HG02798 (cell line): Measurements from ENCODE around the gene PTH1R.

Experiments used
- ATAC-seq: cut with Tn5 transposase; IDR thresholded peaks from one replicate; pipeline ENCODE4 v1.9.1; 2021; ENCODE audit warnings: mild to moderate bottlenecking; ENCODE audit not compliant: unreplicated experiment, poor library complexity

PTH1R gene

DNA sequence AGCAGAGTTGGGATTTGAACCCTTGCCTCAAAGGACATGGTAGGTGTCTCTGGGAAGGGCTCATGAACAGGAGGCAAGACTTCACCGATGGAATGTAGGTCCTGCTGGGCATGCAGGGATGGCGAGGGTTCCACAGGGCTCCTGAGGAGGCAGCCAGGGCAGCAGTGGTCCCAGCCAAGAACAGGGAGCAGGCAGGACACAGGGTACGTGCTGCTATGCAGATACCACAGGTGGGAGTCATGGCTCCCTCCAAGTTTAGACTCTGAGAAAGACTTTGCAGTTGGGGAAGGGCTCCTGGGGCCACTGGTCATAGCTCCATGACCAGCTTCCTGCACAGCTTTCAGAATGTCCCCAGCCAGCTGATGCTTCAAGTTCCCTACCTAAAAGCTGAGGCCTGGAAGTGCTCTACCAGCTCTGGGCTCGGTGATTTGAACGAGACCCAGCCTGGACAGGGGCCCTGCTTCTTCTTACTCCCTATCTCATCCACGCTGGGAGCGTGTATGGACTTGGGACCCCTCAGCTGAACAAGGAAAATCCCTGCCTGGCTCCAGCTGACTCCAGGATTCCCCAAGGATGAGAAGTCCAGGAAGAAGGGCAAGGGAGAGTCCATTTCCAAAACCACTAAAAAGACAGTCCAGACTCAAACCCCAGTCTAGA is 15.0 kb upstream of the PTH1R start:
- ATAC-seq: no peak

DNA sequence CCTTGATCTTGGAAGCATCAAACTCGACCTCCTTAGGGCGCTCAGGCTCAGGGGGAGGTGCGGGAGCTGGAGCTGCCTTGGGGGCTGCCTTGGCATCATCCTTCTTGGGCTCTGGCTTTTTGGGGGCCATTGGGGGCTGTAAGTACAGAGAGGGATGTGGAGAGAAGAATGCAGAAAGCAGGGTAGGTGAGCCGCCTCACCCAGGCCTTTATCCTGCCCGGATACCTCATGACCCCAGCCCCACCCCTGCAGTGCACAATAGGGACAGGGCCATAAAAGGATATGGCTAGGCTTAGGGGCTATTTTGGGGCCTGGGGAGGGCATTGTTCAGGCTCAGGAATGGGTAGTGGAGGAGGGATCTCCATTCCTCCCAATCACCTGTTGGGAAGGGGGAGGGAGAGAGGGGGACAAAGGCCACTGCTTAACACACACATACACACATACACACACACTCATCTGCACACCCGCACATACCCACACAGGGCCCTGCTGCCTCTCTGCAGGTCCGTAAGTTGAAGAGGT is 14.2 kb upstream of the PTH1R start, which contains the start of gene MYL3:
Gene MYL3, minus strand, starts transcription at position 184 of the 522 bp plus-strand sequence. Its CDS starts 54 bp downstream, at position 130.
- no peak for ATAC-seq

- ATAC-seq: no peak
Measured at GRCh38 chr3:46864061-46864881, 13.2 kb upstream of the PTH1R start.

- no peak for ATAC-seq
Measured at GRCh38 chr3:46865031-46865507, 12.5 kb upstream of the PTH1R start.

GRCh38 chr3:46865546-46865945 is 12.0 kb upstream of the PTH1R start:
- ATAC-seq: no peak

GRCh38 chr3:46866032-46866595 is 11.4 kb upstream of the PTH1R start:
- ATAC-seq: no peak

DNA sequence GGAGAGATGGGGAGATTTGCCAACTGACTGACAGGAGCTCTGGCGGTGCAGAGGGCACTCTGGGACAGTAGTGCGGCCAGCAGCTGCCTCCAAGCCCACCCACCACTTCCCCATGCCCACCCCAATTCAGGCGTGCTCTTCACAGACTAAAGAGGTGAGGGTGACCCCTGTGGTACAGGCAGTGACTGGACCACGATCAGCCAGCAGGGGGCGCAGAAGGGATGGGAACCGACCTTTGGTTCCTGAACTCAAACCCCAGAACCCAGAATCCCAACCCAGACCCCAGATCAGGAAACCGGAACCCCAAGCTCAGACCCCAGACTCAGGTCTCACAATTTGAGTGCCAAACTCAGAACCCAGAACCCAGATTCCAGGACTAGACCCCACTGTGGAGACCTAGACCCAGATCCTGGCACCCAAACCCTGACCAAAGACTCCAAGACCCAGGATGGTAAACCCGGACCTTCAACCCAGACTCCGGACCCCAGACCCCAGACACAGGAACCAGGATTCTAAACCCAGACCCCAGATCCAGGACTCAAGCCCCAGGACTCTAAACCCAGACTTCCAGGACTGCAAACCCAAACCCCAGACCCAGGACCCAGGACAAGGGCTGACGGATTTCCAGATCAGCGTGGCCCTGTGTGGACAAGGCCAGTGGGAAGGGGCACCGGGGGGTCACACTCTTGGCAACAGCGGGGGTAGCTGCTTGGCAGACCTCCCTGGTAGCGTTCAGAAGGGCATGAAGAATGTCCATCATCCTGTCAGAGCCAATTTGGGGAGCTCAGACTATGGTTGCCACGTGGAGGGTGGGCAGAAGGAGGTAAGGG is 10.6 kb upstream of the PTH1R start:
- ATAC-seq: no peak

DNA sequence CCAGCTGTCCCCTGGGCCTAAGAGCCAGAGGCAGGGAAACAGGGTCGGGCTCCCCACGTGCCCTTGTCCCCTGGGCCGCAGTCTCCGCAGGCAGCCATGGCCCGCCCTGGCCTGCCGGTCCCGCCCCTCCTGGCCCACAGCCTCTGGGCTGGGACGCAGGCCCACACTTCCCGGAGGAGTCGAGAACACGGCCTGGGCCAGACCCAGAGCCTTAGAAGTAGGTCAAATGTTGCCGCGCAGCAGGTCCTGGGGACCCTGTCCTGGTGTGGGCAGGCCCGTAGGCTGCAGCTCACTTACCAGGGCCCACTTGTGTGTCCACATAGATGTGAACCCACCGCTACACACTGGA is 10.0 kb upstream of the PTH1R start:
- no peak for ATAC-seq

DNA sequence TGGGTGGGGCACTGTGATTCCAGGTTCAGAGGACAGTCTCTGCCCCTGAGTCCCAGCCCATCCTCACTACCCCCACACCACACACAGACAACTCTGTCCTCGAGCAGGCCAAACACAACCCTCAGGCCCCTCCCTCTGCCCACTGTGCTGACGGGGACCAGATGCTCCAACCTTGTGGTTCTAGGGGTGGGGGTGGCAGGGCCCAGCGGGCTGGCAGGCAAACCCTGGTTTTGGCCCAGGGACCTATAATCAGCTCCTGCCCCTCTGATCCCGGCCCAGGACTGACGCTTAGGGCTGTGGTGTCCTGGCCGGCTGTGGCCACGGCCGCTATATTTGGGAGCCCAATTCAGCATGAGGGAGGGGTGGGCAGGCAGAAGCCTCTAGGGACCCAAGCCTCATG is 9.2 kb upstream of the PTH1R start:
- no peak for ATAC-seq

GRCh38 chr3:46868948-46869347 is 8.6 kb upstream of the PTH1R start:
- no peak for ATAC-seq

DNA sequence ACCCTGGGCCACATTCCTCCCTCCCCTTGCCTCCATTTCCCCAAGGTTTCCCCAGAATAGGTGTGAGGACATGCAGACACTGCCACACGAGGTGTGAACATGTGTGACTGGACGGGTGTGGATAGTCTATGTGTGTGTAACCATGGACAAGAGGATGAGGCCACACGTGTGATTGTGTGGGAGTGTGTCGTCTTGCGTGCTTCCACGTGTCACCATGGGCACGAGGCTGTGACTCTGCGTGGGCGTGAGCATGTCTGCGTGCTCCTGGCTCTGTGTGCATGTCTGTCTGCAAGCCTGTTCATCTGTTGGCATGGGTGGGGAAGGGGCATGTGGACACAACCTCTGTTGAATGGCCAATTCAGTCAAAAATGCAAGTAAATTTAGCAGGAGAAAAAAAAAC is 8.1 kb upstream of the PTH1R start:
- no peak for ATAC-seq

DNA sequence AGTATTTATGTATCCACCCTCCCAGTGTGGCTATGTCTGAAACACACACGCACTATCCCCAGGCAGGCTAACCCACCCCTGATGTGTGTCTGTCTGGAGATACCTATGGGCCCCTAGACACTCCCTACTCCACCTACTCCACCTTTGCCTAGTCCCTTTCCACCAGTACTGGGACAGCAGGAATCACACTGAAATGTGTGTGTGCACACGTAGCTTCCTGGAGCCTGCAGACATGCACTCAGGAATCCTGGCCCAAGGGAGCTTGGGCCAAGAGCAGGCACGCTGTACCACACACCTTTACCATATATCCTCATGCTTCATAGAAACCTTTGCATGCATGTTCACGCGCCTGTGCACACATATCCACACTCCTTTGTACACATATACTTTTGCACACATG is 6.9 kb upstream of the PTH1R start:
- no peak for ATAC-seq

GRCh38 chr3:46871222-46871621 is 6.3 kb upstream of the PTH1R start:
- ATAC-seq: no peak

- ATAC-seq: no peak
Measured at GRCh38 chr3:46873521-46873920, 4.0 kb upstream of the PTH1R start.

DNA sequence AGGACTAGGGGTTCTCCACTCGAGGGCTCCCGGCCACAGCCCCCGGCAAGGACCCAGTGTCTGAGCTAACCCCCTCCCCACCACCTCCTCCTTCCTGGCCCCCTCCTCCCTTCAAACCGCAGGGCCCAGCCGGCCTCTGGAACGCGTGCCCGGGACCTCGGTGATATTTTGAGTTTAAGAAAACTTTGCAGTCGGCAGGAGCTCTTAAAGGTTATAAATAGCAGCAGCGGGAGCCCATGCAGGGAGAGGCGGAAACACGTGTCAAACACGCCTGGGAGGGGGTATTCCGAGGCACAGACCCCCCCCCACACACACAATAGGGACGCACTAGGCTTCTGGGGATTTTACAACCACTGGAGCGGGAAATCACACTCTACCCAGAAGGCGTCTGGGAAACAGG is 3.1 kb upstream of the PTH1R start:
- no peak for ATAC-seq

DNA sequence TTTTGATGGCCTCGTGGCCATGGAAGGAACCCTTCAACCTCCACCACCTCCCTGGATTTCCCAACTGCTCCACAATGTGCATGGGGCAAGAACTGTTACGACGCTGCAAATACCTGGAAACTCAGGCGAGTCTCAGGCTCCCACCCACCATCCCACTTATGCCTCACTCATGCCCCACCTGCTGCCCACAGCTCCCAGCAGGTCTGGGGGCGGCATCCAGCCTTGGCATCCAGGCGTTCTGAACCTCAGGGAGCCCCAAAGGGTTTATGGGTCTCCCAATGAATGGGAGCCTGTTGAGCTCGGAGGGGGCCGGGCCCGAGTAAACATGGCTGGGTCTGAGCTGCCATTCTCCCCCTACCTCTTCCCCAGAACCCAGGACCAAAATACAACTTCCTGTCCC is 2.0 kb upstream of the PTH1R start:
- no peak for ATAC-seq

- no peak for ATAC-seq
Measured at GRCh38 chr3:46876313-46877300, 914 bp upstream of the PTH1R start.

DNA sequence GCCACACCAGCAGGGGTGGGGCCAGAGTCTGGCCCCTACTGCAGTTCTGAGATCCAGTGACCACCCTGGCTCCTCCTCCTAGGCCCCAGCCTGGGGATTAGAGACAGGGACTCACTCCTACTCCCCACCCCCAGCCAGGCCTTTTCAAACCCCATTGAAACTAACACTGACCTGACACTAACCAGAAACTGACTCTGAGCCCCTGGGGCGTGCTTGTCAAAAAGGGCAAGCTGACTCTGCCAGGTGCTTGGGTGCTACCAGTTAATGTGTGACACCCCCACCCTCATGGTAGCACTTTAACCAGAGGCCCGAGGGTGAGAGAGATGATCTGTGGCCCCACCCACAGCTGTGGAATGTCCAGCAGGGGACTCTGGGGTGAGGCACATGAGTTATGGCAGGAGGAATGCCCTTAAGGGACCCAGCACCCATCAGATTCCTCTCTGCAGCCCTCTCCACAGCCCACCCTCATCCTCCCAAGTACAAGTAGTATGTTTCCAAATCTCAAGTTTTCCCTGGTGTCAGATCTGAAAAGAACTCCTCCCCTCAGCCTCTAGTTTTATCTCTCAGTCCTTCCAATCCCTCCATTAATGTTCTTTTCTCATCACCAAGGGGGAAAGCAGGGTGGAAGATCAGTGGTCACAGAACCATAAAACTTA is 1.4 kb downstream of the PTH1R start:
- peak; percentile 33 for ATAC-seq
